GM13977 (cell line): ENCODE data around the gene LGALS9B.
"Not testable (repeated sequence)": the region's sequence is repeated elsewhere in the genome, so short reads cannot be mapped to it uniquely, and the experiment has no call there.

Experiments
- DNase-seq: peaks from one replicate; pipeline ENCODE4 v3.0.0; 2012; ENCODE audit warnings: low spot score
- in situ Hi-C: fragments of 300-500 bp; cut with MboI; formaldehyde crosslinking; loops from one replicate; pipeline ENCODE4 v1.12.0; 2022; ENCODE audit warnings: low sequenced_read_pairs, low pct_unique_long_range_greater_than_20kb, mixed read lengths, inconsistent platforms; ENCODE audit not compliant: unreplicated experiment

The LGALS9B gene

DNA sequence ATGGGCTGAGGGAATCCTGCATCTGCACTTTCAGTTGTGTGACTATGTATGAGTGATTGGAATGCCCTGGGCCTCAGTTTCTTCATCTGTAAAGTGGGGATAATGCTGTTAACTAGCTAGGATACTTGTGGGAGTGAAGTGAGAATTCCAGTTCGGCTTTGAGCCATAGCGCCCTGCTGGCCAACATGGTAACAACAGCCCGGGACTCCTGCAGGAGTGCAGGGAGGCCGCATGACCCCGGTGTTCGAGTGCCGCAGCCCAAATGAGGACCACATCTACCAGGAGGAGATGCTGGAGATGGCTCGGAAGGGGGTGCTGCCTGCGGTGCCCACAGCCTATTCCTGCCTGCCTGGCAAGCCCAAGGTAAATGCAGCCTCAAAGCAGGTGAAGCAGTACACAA is 23.7 kb downstream of the LGALS9B start:
- DNase-seq, in situ Hi-C loops: not testable (repeated sequence)

DNA sequence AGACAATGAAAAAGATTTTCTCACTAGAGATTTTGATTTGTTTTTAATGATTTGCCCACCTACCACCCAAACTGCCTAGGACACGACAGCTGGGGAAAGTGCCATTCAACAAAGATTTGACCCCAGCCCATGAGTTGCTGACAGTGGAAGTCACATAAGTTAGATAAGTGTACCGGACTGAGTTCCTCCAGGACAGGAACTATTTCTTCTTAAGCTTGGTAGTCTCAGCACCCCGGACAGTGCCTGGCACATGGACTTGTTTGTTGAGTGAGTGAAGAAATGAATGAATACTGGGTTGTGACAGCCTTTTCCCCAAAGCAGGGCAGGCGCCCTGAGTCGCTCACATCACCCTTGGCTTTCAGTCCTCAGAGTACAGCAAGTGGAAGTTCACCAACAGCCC is 26.7 kb downstream of the LGALS9B start:
- DNase-seq, in situ Hi-C loops: not testable (repeated sequence)

- DNase-seq, in situ Hi-C loops: not testable (repeated sequence)
These were observed 32.2 kb downstream of the LGALS9B start for GRCh38 chr17:20435166-20435565.

GRCh38 chr17:20433382-20433781 is 34.0 kb downstream of the LGALS9B start:
- in situ Hi-C loops, DNase-seq: not testable (repeated sequence)

GRCh38 chr17:20427264-20427663 is 40.1 kb downstream of the LGALS9B start:
- in situ Hi-C loops, DNase-seq: not testable (repeated sequence)

GRCh38 chr17:20422826-20423225 is 44.5 kb downstream of the LGALS9B start:
- in situ Hi-C loops, DNase-seq: not testable (repeated sequence)

DNA sequence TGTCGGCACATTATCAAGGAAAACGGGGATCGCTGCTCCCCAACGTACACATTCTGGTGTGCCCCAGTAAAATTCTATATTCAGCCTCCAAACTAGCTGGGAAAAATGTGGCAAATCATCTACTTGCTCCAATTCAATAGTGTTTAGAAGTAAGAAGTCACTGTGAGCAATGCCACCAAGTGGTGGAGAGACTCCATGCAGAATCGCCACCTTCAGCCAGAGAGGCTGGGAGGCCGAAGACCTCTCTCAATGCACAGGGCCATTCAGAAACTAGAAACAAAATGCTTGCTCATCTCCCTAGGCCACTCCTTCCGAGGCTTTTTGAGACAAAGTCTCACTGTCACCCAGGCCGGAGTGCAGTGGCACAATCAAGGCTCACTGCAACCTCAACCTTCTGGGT is 48.5 kb downstream of the LGALS9B start:
- in situ Hi-C loops = not testable (repeated sequence)

DNA sequence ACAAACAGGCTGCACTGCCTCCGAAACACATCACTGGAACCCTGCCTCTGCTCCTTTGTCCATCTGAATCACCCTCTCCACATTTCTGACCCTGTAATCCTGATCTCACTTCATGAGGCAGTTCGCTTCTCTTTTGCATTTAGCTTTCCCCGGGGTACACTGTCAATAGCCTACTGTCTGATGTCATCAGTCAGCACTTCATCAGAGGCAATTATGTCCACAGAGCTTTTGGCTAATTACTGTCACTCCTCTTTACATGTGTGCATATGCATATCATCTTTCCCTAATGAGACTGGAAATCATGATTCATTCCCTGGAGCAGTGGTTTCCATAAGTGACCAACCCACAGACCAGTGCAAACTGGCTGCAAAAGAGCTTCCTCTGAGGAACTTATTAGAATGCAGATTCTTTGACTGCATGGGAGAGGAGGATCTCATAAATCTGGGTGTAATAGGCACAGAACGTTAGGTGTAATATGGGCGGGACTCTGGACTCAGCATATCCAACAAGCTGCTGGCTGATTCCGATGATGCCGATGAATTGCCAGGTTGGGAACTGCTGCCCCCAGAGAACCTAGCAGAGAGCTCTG is 49.8 kb downstream of the LGALS9B start:
- in situ Hi-C loops, DNase-seq: not testable (repeated sequence)

More for the DNA sequence above, 48.5 kb downstream of the LGALS9B start:
- not testable (repeated sequence) for DNase-seq

- DNase-seq, in situ Hi-C loops: not testable (repeated sequence)
These were observed 50.9 kb downstream of the LGALS9B start for GRCh38 chr17:20416381-20416911.

DNA sequence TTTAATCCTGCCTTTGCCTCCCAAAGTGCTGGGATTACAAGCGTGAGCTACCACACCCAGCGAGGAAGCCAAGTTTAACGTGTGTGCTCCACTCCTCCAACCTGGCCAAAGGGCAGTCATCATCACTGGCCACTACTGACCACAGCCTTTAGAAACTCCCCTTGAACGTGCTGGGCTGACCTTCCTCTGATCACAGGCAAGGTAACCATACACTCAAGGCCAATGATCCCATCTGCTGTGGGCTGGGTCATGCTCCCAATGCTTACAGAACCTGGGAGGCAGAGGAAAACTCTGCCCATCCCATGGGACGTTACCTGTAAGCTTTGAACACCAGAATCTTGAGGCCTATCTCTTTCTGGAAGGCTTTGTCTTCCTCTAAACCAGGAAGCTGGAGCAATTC is 51.9 kb downstream of the LGALS9B start:
- in situ Hi-C loops, DNase-seq: not testable (repeated sequence)

- in situ Hi-C loops, DNase-seq: not testable (repeated sequence)
These were observed 65.9 kb downstream of the LGALS9B start for GRCh38 chr17:20401306-20402022.

- in situ Hi-C loops, DNase-seq: not testable (repeated sequence)
These were observed 66.6 kb downstream of the LGALS9B start for GRCh38 chr17:20400559-20401305.
